GM18498 (cell line): ENCODE measurements around the gene FPR2.

ENCODE experiments used
- ATAC-seq: cut with Tn5 transposase; IDR thresholded peaks from one replicate; pipeline ENCODE4 v1.9.1; 2021; ENCODE audit warnings: mild to moderate bottlenecking, moderate library complexity; ENCODE audit not compliant: unreplicated experiment

The FPR2 gene

GRCh38 chr19:51781999-51782398, 21.0 kb downstream of the FPR2 start:
- ATAC-seq: no peak

GRCh38 chr19:51783372-51783771, 22.4 kb downstream of the FPR2 start:
- ATAC-seq: no peak

GRCh38 chr19:51784109-51784785, 23.3 kb downstream of the FPR2 start:
- ATAC-seq: no peak

- ATAC-seq: no peak
These were observed 24.1 kb downstream of the FPR2 start for GRCh38 chr19:51784922-51785690.

GRCh38 chr19:51786646-51787494, 25.9 kb downstream of the FPR2 start:
- no peak for ATAC-seq

GRCh38 chr19:51788029-51788428, 27.0 kb downstream of the FPR2 start:
- no peak for ATAC-seq

GRCh38 chr19:51789061-51789795, 28.2 kb downstream of the FPR2 start:
- no peak for ATAC-seq

GRCh38 chr19:51792932-51793331, 32.0 kb downstream of the FPR2 start:
- no peak for ATAC-seq

GRCh38 chr19:51793994-51794393, 33.0 kb downstream of the FPR2 start:
- ATAC-seq: no peak

GRCh38 chr19:51794885-51795490, 34.0 kb downstream of the FPR2 start, which contains the start of gene FPR3:
FPR3 (plus strand) TSS chr19:51795157; CDS start chr19:51823749, 28,592 bp downstream.
- ATAC-seq: no peak

- no peak for ATAC-seq
These were observed 35.3 kb downstream of the FPR2 start for GRCh38 chr19:51796195-51796679.

GRCh38 chr19:51797480-51797879, 36.5 kb downstream of the FPR2 start:
- no peak for ATAC-seq

GRCh38 chr19:51798062-51798461, 37.1 kb downstream of the FPR2 start:
- ATAC-seq: no peak

GRCh38 chr19:51799034-51799773, 38.2 kb downstream of the FPR2 start:
- ATAC-seq: no peak

GRCh38 chr19:51799774-51800472, 38.9 kb downstream of the FPR2 start:
- ATAC-seq: no peak

- ATAC-seq: no peak
These were observed 39.7 kb downstream of the FPR2 start for GRCh38 chr19:51800473-51801244.

GRCh38 chr19:51802775-51803174, 41.8 kb downstream of the FPR2 start:
- no peak for ATAC-seq

GRCh38 chr19:51803519-51803918, 42.5 kb downstream of the FPR2 start:
- no peak for ATAC-seq
